ENCODE data around the gene NEK2. TPM values are rescaled to one million over a fixed set of nuclear protein-coding genes. Genes with fewer than 3 reads are reported as not detected.

NEK2 gene
- total RNA-seq, 1 experiment from 2014 or later, result 50.2 TPM

DNA sequence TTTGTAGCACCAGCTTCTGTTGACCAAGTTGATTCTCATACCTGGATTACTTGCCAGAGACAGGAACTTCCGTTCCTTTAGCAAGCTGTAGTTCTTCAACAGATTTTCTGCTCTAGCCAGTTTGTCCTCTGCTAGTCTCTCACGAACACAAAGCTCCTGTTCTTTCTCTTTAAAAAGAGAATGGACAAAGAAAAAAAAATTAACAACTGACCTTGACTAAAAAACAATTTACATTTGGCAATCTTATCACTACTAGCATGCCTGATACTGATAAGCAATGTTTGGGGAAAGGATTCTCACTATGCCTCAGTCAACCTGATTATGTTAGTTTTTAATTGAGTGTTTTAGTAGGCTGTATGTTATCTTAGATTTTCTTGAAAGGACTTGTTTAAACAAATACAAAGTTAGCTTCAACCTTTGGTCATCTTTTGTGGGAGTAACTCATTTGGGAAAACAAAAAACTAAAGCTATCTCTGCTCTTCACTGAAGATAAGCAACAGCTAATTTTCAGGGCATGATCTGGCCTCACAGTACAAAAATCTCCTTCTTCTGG is 8.3 kb downstream of the NEK2 start (continued):
- TF ChIP-seq YY1 (IDR thresholded peaks at IDR 0.05; ENCODE audit: extremely low read depth, insufficient replicate concordance, low read depth, low read length) (no peak), TCF7L2 (IDR thresholded peaks at IDR 0.05; ENCODE audit: borderline replicate concordance, extremely low read depth, insufficient read depth, insufficient read length) (no peak), FOSL1 (IDR thresholded peaks at IDR 0.05; ENCODE audit: low read depth) (no peak), SRF (IDR thresholded peaks at IDR 0.05; ENCODE audit: low read depth) (no peak)
- TF ChIP-seq, protein P1, sequence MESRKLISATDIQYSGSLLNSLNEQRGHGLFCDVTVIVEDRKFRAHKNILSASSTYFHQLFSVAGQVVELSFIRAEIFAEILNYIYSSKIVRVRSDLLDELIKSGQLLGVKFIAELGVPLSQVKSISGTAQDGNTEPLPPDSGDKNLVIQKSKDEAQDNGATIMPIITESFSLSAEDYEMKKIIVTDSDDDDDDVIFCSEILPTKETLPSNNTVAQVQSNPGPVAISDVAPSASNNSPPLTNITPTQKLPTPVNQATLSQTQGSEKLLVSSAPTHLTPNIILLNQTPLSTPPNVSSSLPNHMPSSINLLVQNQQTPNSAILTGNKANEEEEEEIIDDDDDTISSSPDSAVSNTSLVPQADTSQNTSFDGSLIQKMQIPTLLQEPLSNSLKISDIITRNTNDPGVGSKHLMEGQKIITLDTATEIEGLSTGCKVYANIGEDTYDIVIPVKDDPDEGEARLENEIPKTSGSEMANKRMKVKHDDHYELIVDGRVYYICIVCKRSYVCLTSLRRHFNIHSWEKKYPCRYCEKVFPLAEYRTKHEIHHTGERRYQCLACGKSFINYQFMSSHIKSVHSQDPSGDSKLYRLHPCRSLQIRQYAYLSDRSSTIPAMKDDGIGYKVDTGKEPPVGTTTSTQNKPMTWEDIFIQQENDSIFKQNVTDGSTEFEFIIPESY (IDR thresholded peaks at IDR 0.05; ENCODE audit: extremely low read depth, insufficient replicate concordance, low read length), result no peak

- BruUV-seq (replicated peaks), result no TSS peak
Observed at GRCh38 chr1:211660718-211661222, 14.7 kb downstream of the NEK2 start.

More at GRCh38 chr1:211660718-211661222, 14.7 kb downstream of the NEK2 start:
- no peaks in the 10 kb centered on the region for H3K9me2 ChIP-seq (ENCODE audit: insufficient read depth)
- H3K9ac ChIP-seq (ENCODE audit: low read length), result no peak overlapping the region
- no peak for TF ChIP-seq EZH2 (IDR thresholded peaks at IDR 0.05)
- H2AFZ ChIP-seq (ENCODE audit: low read depth, low read length, poor library complexity, severe bottlenecking), result no peak overlapping the region
- ATAC-seq (no peak), DNase-seq (ENCODE audit: low read depth, low spot score) (no peak)
- no peaks in the 10 kb centered on the region for H3K9me3 ChIP-seq (ENCODE audit: control insufficient read depth in 1 of 2, insufficient read depth in 1 of 2, low read depth in 1 of 2, low read length in 2 of 2)
- no peaks in the 10 kb centered on the region for H4K20me1 ChIP-seq (ENCODE audit: insufficient read depth)
- H3K36me3 ChIP-seq (ENCODE audit: control insufficient read depth in 1 of 2, insufficient read depth in 2 of 2, low read length in 2 of 2), result peaks cover 7 to 12% of the 10 kb centered on the region in 2 experiments; a peak in 3 of 4 replicates
- CTCF ChIA-PET, result no interaction called here
- RAD21 ChIA-PET (ENCODE audit: low non-redundant PET in 1 of 2, low total read pairs in 2 of 2, uncharacterized antibody in 2 of 2, unreplicated experiment in 2 of 2), result no interaction called here
- H3K27me3 ChIP-seq (ENCODE audit: insufficient read depth, low read length), result no peaks in the 10 kb centered on the region
- H3K4me1 ChIP-seq (ENCODE audit: control insufficient read depth in 1 of 2, insufficient read depth in 2 of 2, low read length in 2 of 2), result no peaks in the 10 kb centered on the region
- H3K27ac ChIP-seq (ENCODE audit: low read depth, low read length), result no peak overlapping the region
- no peak overlapping the region for H3K4me3 ChIP-seq (replicated peaks in 1 of 2; ENCODE audit: low read depth in 1 of 2, low read length in 2 of 2)
- H3K4me2 ChIP-seq (ENCODE audit: low read length), result no peak overlapping the region
- H3K79me2 ChIP-seq (ENCODE audit: insufficient read depth, low read length), result no peaks in the 10 kb centered on the region
- intact Hi-C loops (cut with micrococcal nuclease), result no loop called here
- POLR2A ChIA-PET, result no interaction called here
